HG03342 (cell line): ENCODE results near the gene TFCP2.
A peak's percentile ranks its signal among the peaks of the same experiment; 100 is the strongest.

Experiments
- ATAC-seq: cut with Tn5 transposase; IDR thresholded peaks from one replicate; pipeline ENCODE4 v1.9.1; 2021; ENCODE audit warnings: mild to moderate bottlenecking, moderate library complexity; ENCODE audit not compliant: unreplicated experiment

The TFCP2 gene

GRCh38 chr12:51197736-51198567 lies 25.0 kb upstream of the TFCP2 start:
- no peak for ATAC-seq

- no peak for ATAC-seq
These were observed 23.6 kb upstream of the TFCP2 start for GRCh38 chr12:51196547-51196946.

GRCh38 chr12:51195841-51196240 lies 22.9 kb upstream of the TFCP2 start:
- ATAC-seq = no peak

- no peak for ATAC-seq
These were observed 19.3 kb upstream of the TFCP2 start for GRCh38 chr12:51192284-51192671.

- no peak for ATAC-seq
These were observed 18.8 kb upstream of the TFCP2 start for GRCh38 chr12:51191516-51192283.

GRCh38 chr12:51190820-51191219 lies 17.9 kb upstream of the TFCP2 start:
- no peak for ATAC-seq

GRCh38 chr12:51189790-51190355 lies 16.9 kb upstream of the TFCP2 start:
- ATAC-seq = no peak

GRCh38 chr12:51188359-51189051 lies 15.6 kb upstream of the TFCP2 start:
- ATAC-seq = peak; percentile 63

GRCh38 chr12:51187370-51187987 lies 14.5 kb upstream of the TFCP2 start:
- ATAC-seq = no peak

- no peak for ATAC-seq
These were observed 13.6 kb upstream of the TFCP2 start for GRCh38 chr12:51186465-51187085.

- no peak for ATAC-seq
These were observed 12.3 kb upstream of the TFCP2 start for GRCh38 chr12:51185171-51185717.

GRCh38 chr12:51183816-51184215 lies 10.9 kb upstream of the TFCP2 start:
- no peak for ATAC-seq

GRCh38 chr12:51183349-51183748 lies 10.4 kb upstream of the TFCP2 start:
- no peak for ATAC-seq

GRCh38 chr12:51181558-51181957 lies 8.6 kb upstream of the TFCP2 start:
- ATAC-seq = no peak

- no peak for ATAC-seq
These were observed 5.0 kb upstream of the TFCP2 start for GRCh38 chr12:51177897-51178296.

- no peak for ATAC-seq
These were observed 1.6 kb upstream of the TFCP2 start for GRCh38 chr12:51174501-51174900.

- ATAC-seq = no peak
These were observed 936 bp downstream of the TFCP2 start for GRCh38 chr12:51171884-51172514.

GRCh38 chr12:51163795-51164194 lies 9.1 kb downstream of the TFCP2 start:
- no peak for ATAC-seq

- ATAC-seq = no peak
These were observed 10.7 kb downstream of the TFCP2 start for GRCh38 chr12:51162217-51162616.
